KMS-11 (cell line): ENCODE results near the gene NCK2.

Experiments
- H2AFZ ChIP-seq: fragments of 200-600 bp; sonication (generic); 2 replicates; pipeline ENCODE4 v1.6.1; 2016; ENCODE audit warnings: antibody characterized with exemption, mixed run types, low read depth
- H3K27ac ChIP-seq: fragments of 200-600 bp; sonication (generic); 2 replicates; pipeline ENCODE4 v1.6.1; 2016; ENCODE audit warnings: mild to moderate bottlenecking, mixed run types
- H3K27me3 ChIP-seq: fragments of 200-600 bp; sonication (generic); 2 replicates; pipeline ENCODE4 v1.6.1; 2017; ENCODE audit warnings: mild to moderate bottlenecking, low read depth, mixed run types, moderate library complexity; ENCODE audit not compliant: insufficient read depth
- H3K36me3 ChIP-seq: fragments of 200-600 bp; sonication (generic); 2 replicates; pipeline ENCODE4 v1.6.1; 2017; ENCODE audit warnings: mild to moderate bottlenecking, mixed run types; ENCODE audit not compliant: insufficient read depth
- H3K4me1 ChIP-seq: fragments of 200-600 bp; sonication (generic); 2 replicates; pipeline ENCODE4 v1.6.1; 2016; ENCODE audit warnings: mild to moderate bottlenecking, low read depth, mixed run types; ENCODE audit not compliant: poor library complexity, severe bottlenecking
- H3K4me2 ChIP-seq: fragments of 200-600 bp; sonication (generic); 2 replicates; pipeline ENCODE4 v1.7.0; 2016; ENCODE audit warnings: mild to moderate bottlenecking, mixed run types
- H3K4me3 ChIP-seq: fragments of 200-600 bp; sonication (generic); IDR thresholded peaks from 2 replicates; pipeline ENCODE4 v1.6.1; 2017; ENCODE audit warnings: low read depth, low read length, mixed read lengths; ENCODE audit not compliant: insufficient read depth
- H3K79me2 ChIP-seq: fragments of 200-600 bp; sonication (generic); 2 replicates; pipeline ENCODE4 v1.6.1; 2016; ENCODE audit warnings: low read depth, mixed run types; ENCODE audit not compliant: insufficient read depth
- H3K9ac ChIP-seq: fragments of 200-600 bp; sonication (generic); 2 replicates; pipeline ENCODE4 v1.6.1; 2016; ENCODE audit warnings: mild to moderate bottlenecking, mixed run types
- H4K20me1 ChIP-seq: fragments of 200-600 bp; sonication (generic); 2 replicates; pipeline ENCODE4 v1.6.1; 2016; ENCODE audit warnings: mild to moderate bottlenecking, mixed run types; ENCODE audit not compliant: insufficient read depth
- CTCF ChIP-seq: fragments of 200-600 bp; sonication (generic); conservative IDR thresholded peaks from 2 replicates; pipeline ENCODE4 v1.6.1; 2017; ENCODE audit warnings: low read depth, mild to moderate bottlenecking, antibody characterized with exemption, low read length, moderate library complexity, mixed read lengths

The NCK2 gene

GRCh38 chr2:105926960-105927678 is 182.4 kb downstream of the NCK2 start:
- Histone ChIP-seq H3K4me3 (no peak overlapping the region), H3K36me3 (no peaks in the 10 kb centered on the region), H3K79me2 (no peaks in the 10 kb centered on the region), H2AFZ (no peak overlapping the region), H3K4me2 (no peak overlapping the region), H4K20me1 (no peaks in the 10 kb centered on the region), H3K9ac (no peak overlapping the region), H3K27ac (no peak overlapping the region), H3K4me1 (no peaks in the 10 kb centered on the region), H3K27me3 (no peaks in the 10 kb centered on the region)
- TF ChIP-seq CTCF: no peak

- Histone ChIP-seq H3K4me2 (no peak overlapping the region), H4K20me1 (no peaks in the 10 kb centered on the region), H3K4me1 (no peaks in the 10 kb centered on the region), H3K9ac (no peak overlapping the region), H3K36me3 (no peaks in the 10 kb centered on the region), H3K79me2 (no peaks in the 10 kb centered on the region), H3K4me3 (no peak overlapping the region), H3K27me3 (no peaks in the 10 kb centered on the region), H3K27ac (no peak overlapping the region), H2AFZ (no peak overlapping the region)
- no peak for TF ChIP-seq CTCF
These were observed 183.4 kb downstream of the NCK2 start for GRCh38 chr2:105928086-105928485.

GRCh38 chr2:105928563-105928962 is 183.9 kb downstream of the NCK2 start:
- Histone ChIP-seq H4K20me1 (no peaks in the 10 kb centered on the region), H3K27ac (no peak overlapping the region), H3K79me2 (no peaks in the 10 kb centered on the region), H3K4me1 (no peaks in the 10 kb centered on the region), H3K36me3 (no peaks in the 10 kb centered on the region), H2AFZ (no peak overlapping the region), H3K9ac (no peak overlapping the region), H3K27me3 (no peaks in the 10 kb centered on the region), H3K4me3 (no peak overlapping the region), H3K4me2 (no peak overlapping the region)
- TF ChIP-seq CTCF: no peak

- Histone ChIP-seq H3K4me2 (no peak overlapping the region), H3K27me3 (no peaks in the 10 kb centered on the region), H3K4me1 (no peaks in the 10 kb centered on the region), H3K4me3 (no peak overlapping the region), H3K27ac (no peak overlapping the region), H3K79me2 (no peaks in the 10 kb centered on the region), H3K9ac (no peak overlapping the region), H2AFZ (no peak overlapping the region), H4K20me1 (no peaks in the 10 kb centered on the region), H3K36me3 (no peaks in the 10 kb centered on the region)
- no peak for TF ChIP-seq CTCF
These were observed 184.8 kb downstream of the NCK2 start for GRCh38 chr2:105929516-105929915.
